OCI-LY1 (cell line): ENCODE results near the gene IFNL3.

Source experiments
- CTCF ChIP-seq: fragments of 200-600 bp; sonication (generic), shearing (Covaris generic); IDR thresholded peaks from 2 replicates; pipeline ENCODE4 v1.5.1; 2017; ENCODE audit warnings: mild to moderate bottlenecking, antibody characterized with exemption, low read length, moderate library complexity, mixed read lengths
- EZH2 ChIP-seq: fragments of 200-600 bp; sonication (generic), shearing (Covaris generic); IDR thresholded peaks from 2 replicates; pipeline ENCODE4 v1.8.0; 2017; ENCODE audit warnings: borderline replicate concordance, mixed run types, mild to moderate bottlenecking, antibody characterized with exemption, low read length, moderate library complexity, mixed read lengths

GRCh38 chr19:39263912-39264305 is 19.1 kb upstream of the IFNL3 start:
- TF ChIP-seq EZH2 = no peak
- no peak for TF ChIP-seq CTCF
